Fibroblast of the aortic adventitia (primary cell): ENCODE data around the gene PRND. TPM values are rescaled to one million over a fixed set of nuclear protein-coding genes. Genes with fewer than 3 reads are reported as not detected.
"Not testable (repeated sequence)": the region's sequence is repeated elsewhere in the genome, so short reads cannot be mapped to it uniquely, and the experiment has no call there.

ENCODE experiments used
- DNase-seq: peaks from one replicate; pipeline ENCODE4 v3.0.0-alpha.2; 2010; ENCODE audit warnings: low read depth
- H3K4me3 ChIP-seq: 2 replicates; pipeline ENCODE4 v1.5.1; 2011; ENCODE audit warnings: low read depth, mild to moderate bottlenecking, control low read depth, low read length, moderate library complexity
- CTCF ChIP-seq: IDR thresholded peaks from 2 replicates; pipeline ENCODE4 v1.5.1; 2011; ENCODE audit warnings: mild to moderate bottlenecking, low read length, control low read depth, inconsistent platforms; ENCODE audit not compliant: insufficient read depth
- total RNA-seq: library from RNA; depleted of rRNA; stranded (reverse); fragments of >200 nt; gene quantifications from 2 replicates; pipeline ENCODE4 v1.2.3, GENCODE V29; 2012; ENCODE audit warnings: low replicate concordance

PRND gene
- total RNA-seq, 1 donor = not detected

- no peak for TF ChIP-seq CTCF
- no peak for DNase-seq
- H3K4me3 ChIP-seq = no peak overlapping the region
Measured at GRCh38 chr20:4748847-4749246, 27.1 kb downstream of the PRND start.

DNA sequence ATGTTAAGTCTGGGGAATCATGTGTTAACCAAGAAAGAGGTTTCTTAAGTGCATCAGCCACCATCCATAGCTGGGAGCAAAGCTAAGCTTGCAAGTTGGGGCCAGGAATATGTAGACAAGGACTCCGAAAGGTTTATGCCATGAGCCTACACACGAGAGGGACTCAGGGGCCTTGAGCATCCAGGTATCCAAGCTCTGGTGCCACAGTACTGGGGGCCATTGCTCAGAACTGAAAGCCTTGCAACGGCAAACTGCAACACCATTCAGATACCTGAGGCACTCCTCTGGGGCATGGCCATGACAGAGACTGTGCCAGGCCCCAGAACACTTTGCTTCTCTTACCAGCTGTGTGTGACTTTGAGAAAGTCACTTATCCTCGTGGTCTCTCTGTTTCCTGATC, 27.6 kb downstream of the PRND start:
- H3K4me3 ChIP-seq = no peak overlapping the region
- no peak for TF ChIP-seq CTCF
- no peak for DNase-seq

DNA sequence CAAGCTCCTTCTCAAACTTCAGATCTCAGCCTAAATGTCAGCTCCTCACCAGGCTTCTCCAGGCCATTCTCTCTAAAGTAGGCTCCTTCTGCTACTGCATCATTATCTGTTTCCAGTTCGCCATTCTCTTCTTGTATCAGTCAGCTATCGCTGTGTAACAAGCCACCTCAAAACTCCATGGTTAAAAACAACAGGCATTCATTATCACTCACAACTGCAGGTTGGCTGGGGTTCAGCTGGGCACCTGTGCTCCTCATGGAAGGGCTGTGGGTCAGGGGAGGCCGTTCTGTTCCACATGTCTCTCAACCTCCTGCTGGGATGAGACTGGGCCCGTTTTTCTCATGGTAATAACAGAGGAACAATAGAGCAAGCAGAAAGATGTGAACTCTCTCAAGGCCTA, 28.7 kb downstream of the PRND start:
- H3K4me3 ChIP-seq = no peak overlapping the region
- DNase-seq = no peak
- no peak for TF ChIP-seq CTCF

DNA sequence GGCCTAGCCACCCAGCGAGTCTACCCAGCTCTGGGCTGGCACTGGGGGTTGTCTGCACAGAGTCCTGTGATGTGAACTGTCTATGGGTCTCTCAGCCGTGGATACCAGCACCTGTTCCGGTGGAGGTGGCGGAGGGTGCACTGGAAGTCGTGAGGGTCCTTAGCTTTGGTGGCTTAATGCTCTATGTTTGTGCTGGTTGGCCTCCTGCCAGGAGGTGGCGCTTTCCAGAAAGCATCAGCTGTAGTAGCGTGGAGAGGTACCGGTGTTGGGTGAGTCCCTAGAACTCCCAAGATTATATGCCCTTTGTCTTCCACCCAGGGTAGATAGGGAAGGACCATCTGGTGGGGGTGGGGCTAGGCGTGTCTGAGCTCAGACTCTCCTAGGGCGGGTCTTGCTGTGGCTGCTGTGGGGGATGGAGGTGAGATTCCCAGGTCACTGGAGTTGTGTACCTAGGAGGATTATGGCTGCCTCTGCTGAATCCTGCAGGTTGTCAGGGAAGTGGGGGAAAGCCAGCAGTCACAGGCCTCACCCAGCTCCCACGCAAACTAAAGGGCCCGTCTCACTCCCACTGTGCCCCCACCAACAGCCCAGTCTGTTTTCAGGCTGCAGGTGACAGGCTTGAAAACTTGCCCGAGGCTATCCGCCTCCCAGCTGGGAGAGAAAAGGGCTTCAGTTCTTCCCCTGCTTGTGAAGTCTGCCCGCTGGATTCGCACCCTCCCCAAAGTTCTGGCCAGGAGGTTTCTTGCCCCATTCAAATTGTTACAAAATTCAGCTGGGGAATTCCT, 37.6 kb downstream of the PRND start:
- DNase-seq, H3K4me3 ChIP-seq: not testable (repeated sequence)

DNA sequence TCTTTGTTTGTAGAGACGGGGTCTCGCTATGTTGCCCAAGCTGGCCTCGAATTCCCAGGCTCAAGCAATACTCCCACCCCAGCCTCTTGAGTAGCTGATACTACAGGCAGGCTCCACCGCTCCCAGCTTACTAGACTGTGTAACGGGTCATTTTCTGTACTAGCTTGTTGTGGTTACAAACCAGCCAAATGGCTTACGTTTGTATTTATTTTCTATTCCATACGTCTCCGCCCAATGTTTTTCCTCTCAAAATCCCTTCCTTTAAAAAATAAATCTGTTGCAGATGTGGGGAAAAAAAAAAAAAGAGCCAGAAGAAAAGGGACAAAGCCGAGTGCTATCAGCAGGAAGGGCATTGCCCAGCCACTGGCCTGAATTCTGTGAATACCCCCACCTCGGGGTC, 41.6 kb downstream of the PRND start:
- no peak overlapping the region for H3K4me3 ChIP-seq
- no peak for TF ChIP-seq CTCF
- DNase-seq = no peak

GRCh38 chr20:4763723-4764510, 42.2 kb downstream of the PRND start:
- TF ChIP-seq CTCF = no peak
- DNase-seq = no peak
- no peak overlapping the region for H3K4me3 ChIP-seq

GRCh38 chr20:4764805-4765204, 43.1 kb downstream of the PRND start:
- no peak for DNase-seq
- no peak for TF ChIP-seq CTCF
- H3K4me3 ChIP-seq = no peak overlapping the region
